Stimulated activated CD4-positive, alpha-beta T cell treated with anti-CD3 and anti-CD28 coated beads, Interleukin-4, amount 100 ng/mL, for 48 hours (primary cell): Measurements from ENCODE around the gene CEMIP2.

ENCODE experiments used
- DNase-seq, 2 donors: peaks; one replicate each; pipeline ENCODE4 v3.0.0-alpha.2; 2020; ENCODE audit warnings: low read depth in 2 of 2

Gene CEMIP2

DNA sequence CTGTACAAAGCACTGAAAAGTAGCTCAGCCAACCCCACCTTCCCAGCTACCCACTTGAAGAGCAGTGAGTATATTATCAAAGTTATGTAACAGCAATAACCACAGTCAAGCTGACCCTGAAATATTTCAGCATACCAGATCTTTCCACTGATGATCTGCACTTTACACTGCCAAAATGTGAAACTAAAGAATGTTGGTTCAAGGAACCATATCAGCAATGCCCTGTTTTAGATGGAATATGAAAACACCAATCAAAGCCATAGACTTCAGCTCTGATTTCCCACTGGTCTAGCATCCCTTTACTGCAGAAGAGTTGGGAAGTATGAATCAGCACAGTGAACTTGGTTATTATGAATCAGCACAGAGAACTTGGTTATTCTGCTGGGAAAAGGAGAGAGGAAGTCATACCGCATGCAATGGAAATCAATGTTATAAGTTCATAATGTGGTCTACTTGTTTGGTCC, 20.0 kb downstream of the CEMIP2 start:
- DNase-seq, result no peak

DNA sequence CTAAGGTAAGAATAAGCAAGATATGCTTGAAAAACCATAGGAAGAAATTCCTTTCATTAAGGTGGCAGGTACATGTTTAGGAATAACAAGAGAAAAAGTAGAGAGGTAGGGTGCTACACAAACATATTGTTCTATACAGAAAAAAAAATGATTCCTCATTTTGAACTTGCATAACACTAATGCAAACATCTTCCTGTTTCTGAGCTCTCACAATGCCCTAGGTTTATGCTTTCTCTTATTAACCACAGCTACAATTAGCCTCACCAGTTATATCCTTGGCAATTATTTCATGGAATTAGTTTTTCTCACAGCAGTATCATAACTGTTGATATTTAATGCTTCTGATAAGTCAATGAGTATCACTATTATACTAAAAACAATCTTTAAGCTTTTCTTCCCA, 20.7 kb downstream of the CEMIP2 start:
- DNase-seq, result no peak

GRCh38 chr9:71746758-71747125, 21.6 kb downstream of the CEMIP2 start:
- DNase-seq, result no peak

DNA sequence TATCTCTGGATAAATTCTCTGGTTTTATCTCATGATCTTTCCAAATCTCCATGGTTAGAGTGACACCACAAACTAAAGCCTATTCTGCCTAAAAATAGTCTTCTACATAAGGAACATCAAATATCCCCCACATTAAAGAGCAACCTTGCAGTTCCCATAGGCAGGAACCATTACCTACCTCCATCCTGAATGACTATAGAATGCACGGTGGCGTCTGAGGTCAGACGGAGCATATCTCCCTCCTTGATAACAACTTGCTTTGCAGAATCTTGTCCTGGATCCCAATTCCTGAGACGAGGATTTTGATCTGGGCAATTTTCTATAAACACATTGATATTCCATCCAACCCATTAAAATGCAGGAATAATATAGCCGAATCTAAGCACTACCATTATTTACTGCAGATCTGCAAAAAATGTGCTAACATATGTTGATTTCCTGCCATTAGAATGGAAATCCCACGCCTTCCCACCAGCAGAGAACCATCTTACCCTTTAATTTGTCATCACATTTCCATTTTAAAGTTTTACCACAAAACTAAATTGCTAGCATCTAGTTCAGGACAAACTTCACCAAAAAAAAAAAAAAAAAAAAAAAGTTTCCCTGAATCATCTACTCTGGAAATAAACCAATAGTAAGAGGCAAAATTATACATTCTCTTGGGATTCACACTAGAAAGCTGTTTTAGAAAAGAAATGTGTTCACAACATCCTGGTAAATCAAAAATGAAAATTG, 22.1 kb downstream of the CEMIP2 start:
- DNase-seq, result no peak

GRCh38 chr9:71744754-71745521, 23.4 kb downstream of the CEMIP2 start:
- no peak for DNase-seq

DNA sequence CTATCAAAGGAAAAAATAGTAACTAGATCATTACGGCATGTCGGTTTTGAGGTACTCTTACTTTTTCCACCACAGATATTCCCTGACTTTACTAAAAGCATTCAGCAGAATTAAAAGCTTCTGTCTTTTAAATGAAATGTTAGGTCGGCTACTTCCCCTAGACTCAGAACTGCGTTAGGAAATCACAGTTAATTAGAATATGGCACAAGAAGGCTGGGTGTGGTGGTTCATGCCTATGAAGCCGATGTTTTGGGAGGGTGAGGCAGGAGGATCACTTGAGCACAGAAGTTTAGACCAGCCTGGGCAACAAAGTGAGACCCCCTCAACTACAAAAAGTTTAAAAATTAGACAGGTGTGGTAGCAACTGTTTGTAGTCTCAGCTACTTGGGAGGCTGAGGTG, 24.4 kb downstream of the CEMIP2 start:
- no peak for DNase-seq

DNA sequence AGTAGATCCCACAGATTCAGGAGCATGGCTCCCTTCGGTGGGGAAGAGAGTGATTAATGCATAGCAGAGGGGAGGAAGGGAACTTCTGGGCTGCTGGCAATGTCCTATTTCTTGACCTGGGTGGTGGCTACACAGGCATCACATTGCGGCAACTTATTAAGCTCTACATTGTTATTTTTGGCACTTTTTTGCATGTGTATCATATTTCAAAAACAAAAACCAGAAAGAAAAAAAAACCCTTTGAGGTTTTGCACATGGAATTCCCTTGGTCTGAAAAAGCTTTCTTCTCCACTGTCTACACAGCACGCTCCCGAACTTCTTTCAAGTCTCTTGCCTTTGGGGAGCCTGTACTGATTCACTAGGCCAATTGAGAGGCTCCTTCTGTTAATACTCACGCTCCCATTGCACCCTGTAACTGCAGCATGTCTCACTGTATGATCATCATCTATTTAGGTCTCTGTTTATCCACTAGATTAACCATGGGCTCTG, 25.1 kb downstream of the CEMIP2 start:
- DNase-seq, result no peak

DNA sequence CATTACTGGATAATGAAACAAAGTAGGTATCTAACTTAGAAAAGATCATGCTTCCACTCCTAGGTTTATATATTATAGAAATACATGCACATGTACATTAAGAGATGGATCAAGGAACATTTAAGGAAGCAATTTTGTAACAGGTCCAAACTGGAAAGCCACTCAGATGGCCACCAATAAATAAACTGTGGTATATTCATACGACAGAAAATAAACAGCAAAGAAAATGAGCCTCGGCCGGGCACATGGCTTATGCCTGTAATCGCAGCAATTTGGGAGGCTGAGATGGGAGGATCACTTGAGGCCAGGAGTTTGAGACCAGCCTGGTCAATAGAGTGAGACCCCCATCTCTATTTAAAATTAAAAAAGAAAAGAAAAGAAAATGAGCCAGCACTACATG, 25.6 kb downstream of the CEMIP2 start:
- no peak for DNase-seq

GRCh38 chr9:71741926-71742648, 26.2 kb downstream of the CEMIP2 start:
- no peak for DNase-seq

- no peak for DNase-seq
Measured at GRCh38 chr9:71740199-71740598, 28.1 kb downstream of the CEMIP2 start.

DNA sequence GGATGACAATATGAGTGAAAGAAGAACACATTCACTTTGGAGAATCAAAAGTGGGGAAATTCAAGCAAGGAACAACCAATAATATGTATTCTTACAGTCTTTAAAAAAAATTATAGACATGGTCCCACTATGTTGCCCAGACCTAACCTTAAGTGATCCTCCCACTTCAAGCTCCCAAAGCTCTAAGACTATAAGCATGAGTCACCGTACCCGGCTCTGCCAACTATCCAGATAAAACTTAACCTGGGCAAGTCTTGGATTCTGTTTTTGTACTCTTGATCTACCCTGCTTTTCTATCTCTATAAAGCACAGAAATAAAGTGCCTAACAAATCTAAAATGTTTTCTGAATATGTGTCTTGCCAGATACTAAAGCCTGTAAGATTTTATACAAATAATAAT, 30.9 kb downstream of the CEMIP2 start:
- no peak for DNase-seq

- no peak for DNase-seq
Measured at GRCh38 chr9:71736236-71736635, 32.1 kb downstream of the CEMIP2 start.

- no peak for DNase-seq
Measured at GRCh38 chr9:71734950-71735349, 33.4 kb downstream of the CEMIP2 start.

DNA sequence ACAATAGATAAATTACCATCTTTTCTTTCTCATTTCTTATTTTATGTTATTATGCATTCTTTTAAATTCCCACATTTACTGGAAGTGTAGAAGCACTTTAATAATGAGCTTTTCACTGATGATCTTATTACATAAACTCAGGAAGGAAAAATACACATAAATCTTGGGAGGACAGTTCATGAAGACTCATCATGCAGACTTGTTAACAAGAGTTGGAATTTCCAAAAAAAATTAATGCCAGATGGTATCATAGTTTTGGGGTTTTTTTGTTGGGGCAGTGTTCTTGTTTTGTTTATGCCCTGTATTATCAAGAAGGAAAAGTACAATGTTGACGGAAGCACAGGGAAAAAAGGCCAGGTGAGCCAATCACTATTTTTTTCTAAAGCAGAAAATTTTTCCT, 35.1 kb downstream of the CEMIP2 start:
- no peak for DNase-seq

DNA sequence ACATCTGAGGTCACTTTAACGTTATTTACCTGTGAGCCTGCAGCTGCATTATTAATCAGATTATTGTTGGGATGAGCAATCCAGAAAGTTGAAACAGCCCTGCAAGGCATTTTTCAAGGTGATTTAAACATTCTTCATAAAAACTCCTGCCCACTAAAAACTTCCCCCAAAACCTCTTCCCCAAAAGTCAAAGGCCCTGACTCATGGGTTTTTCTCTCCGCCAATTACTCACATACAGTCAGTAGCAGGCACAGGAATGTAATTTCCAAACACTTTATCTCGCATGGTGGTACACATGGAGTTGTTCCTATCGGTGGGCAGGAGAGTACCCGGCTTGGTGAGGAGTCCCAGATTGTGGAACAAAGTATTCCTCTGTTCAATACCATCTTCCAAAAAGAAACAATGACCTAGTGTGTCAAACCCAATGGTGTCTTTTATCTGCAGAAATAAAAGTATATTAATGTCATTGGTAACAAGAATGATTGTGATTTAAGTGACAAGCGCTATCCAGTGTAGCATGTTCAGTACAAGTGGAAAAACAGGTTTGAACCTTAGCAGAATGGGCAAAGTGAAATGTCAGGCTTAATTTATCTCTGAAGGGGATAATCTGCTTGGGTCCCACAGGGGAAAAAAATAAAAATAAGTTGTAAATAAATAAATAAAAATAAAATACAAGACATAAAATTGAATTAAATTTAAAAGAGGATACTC, 38.3 kb downstream of the CEMIP2 start:
- DNase-seq, result no peak

DNA sequence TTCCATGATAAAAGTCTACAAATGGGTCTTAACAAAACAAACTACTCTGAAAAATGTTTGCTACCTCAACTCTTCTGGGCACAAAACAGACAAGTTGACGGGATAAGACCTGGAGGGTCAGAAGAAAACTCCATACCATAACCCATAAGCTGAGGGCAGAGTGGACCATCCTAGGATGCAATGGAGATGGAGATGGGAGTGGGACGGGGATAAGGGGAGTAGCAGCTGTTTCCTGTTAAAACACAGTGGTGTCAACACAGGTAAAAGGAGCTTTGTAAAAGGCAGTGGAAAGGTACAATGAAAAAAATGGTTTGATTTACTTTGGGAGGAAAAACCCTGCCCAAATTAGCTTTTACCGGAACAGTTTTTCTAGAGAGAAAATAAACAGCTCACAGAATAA, 41.6 kb downstream of the CEMIP2 start:
- no peak for DNase-seq

DNA sequence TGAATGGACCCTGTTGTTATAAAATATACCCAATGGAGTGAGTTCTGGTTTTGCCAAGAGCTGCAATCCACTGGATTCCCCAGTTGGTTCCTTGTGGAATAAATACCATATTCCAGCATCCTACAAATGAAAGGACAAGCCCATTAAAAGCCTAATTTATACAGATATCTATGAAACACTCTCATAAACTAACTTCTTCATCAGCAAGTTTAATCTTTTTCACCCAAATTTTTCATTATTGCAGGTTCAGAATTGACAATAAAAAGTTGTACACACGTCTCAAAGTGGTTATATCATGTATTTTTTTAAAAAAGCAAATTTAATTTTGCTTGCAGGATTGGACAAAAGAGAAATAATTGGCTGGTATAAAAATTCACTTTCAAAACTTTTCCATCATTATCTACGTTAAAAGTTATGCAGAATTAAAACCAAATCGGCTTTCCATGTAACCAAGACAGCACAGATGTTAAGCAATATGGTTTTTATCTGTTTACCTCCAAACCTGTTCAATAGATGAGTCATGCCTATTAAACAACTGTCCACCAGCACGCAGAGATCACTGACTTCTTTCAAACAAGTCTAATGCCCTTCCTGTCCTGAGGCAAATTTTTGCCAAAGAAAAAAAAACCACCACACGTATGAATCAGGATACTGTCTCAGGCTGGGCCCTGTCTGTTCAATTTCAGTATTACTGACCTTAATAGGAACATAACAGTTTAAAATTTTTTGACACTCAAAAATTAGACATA, 42.5 kb downstream of the CEMIP2 start:
- DNase-seq, result no peak

GRCh38 chr9:71721855-71722254, 46.5 kb downstream of the CEMIP2 start:
- no peak for DNase-seq

- no peak for DNase-seq
Measured at GRCh38 chr9:71719562-71719961, 48.8 kb downstream of the CEMIP2 start.

GRCh38 chr9:71719088-71719487, 49.2 kb downstream of the CEMIP2 start:
- DNase-seq, result no peak
